ENCODE data around the gene TDG. TPM values are rescaled to one million over a fixed set of nuclear protein-coding genes. Genes with fewer than 3 reads are reported as not detected.

TDG gene
- polyA plus RNA-seq, 1 donor (not counting 4 experiments of a cell fraction or from before 2014, with no cell fraction given) = 35.6 TPM

GRCh38 chr12:103955811-103956508 lies 9.7 kb upstream of the TDG start:
- Histone ChIP-seq H3K79me2 (ENCODE audit: control insufficient read depth, insufficient read depth, low read length) (peaks cover 29% of the 10 kb centered on the region), H2AFZ (ENCODE audit: control insufficient read depth, low read length) (peak overlapping the region; percentile 96), H3K27ac (ENCODE audit: control insufficient read depth, insufficient read depth, low read length) (peak overlapping the region; percentile 85), H3K9me1 (ENCODE audit: control insufficient read depth, extremely low read depth, insufficient read depth, low read length) (no peaks in the 10 kb centered on the region), H3K9me3 (ENCODE audit: control insufficient read depth, low read depth, low read length) (no peaks in the 10 kb centered on the region), H3K9ac (ENCODE audit: control insufficient read depth, extremely low read depth, insufficient read depth, low read length) (peak overlapping the region; percentile 95), H3K36me3 (ENCODE audit: control insufficient read depth in 2 of 2, extremely low read depth in 1 of 2, insufficient read depth in 2 of 2, low read length in 2 of 2) (peaks cover 8 to 12% of the 10 kb centered on the region in 2 experiments), H3K4me2 (ENCODE audit: control insufficient read depth, extremely low read depth, insufficient read depth, low read depth, low read length) (peak overlapping the region; percentile 84), H4K20me1 (ENCODE audit: control insufficient read depth, extremely low read depth, insufficient read depth, low read length) (no peaks in the 10 kb centered on the region), H3K4me1 (ENCODE audit: control insufficient read depth, extremely low read depth, insufficient read depth, low read length) (peaks cover 13% of the 10 kb centered on the region), H3K4me3 (ENCODE audit: control insufficient read depth in 2 of 3, extremely low read depth in 1 of 3, insufficient read depth in 2 of 3, low read depth in 1 of 3, low read length in 3 of 3) (peak overlapping the region; percentile 79 to 93 (median 90)), H3K27me3 (ENCODE audit: control insufficient read depth, extremely low read depth, insufficient read depth, low read length) (no peaks in the 10 kb centered on the region)
- TF ChIP-seq EZH2 (IDR thresholded peaks at IDR 0.05; ENCODE audit: low read length) = no peak
- TF ChIP-seq, protein P1, sequence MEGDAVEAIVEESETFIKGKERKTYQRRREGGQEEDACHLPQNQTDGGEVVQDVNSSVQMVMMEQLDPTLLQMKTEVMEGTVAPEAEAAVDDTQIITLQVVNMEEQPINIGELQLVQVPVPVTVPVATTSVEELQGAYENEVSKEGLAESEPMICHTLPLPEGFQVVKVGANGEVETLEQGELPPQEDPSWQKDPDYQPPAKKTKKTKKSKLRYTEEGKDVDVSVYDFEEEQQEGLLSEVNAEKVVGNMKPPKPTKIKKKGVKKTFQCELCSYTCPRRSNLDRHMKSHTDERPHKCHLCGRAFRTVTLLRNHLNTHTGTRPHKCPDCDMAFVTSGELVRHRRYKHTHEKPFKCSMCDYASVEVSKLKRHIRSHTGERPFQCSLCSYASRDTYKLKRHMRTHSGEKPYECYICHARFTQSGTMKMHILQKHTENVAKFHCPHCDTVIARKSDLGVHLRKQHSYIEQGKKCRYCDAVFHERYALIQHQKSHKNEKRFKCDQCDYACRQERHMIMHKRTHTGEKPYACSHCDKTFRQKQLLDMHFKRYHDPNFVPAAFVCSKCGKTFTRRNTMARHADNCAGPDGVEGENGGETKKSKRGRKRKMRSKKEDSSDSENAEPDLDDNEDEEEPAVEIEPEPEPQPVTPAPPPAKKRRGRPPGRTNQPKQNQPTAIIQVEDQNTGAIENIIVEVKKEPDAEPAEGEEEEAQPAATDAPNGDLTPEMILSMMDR (optimal IDR thresholded peaks at IDR 0.05 in 1 of 3, IDR thresholded peaks at IDR 0.05 in 1 of 3, conservative IDR thresholded peaks at IDR 0.05 in 1 of 3; ENCODE audit: extremely low read depth in 1 of 3, insufficient read depth in 2 of 3, low read length in 3 of 3) = no peak
- dilution Hi-C loops (cut with MboI; ENCODE audit: extremely low pct_ligation_motif_present, low sequenced_read_pairs) = no loop called here
- FAIRE-seq = peak; percentile 5
- no peak for DNase-seq (ENCODE audit: low read depth, low spot score)

DNA sequence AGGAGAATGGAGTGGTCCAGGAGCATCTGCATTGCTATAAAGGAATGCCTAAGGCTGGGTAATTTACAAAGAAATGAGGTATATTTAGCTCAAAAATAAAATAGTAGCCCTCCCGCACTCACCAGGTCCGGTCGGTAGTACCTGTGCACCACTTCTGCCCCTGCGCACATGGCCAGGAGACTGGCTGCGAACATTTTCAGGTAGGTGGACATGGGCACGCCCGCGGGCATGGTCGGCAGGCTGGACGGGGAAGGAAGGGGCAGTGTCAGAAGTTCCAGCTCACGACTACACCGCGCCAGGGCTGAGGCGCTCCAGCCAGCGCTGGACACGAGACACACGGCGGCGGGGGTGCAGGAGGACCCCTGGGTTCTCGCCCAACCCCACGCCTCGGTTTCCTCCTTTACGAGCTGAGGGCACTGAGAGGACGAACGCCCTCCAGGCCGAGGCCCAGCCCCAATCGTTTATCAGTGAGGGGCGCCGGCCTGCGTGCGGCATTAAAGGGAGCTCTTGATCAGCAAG lies 9.1 kb upstream of the TDG start:
- dilution Hi-C loops (cut with MboI; ENCODE audit: extremely low pct_ligation_motif_present, low sequenced_read_pairs) = no loop called here
- Histone ChIP-seq H3K27ac (ENCODE audit: control insufficient read depth, insufficient read depth, low read length) (peak overlapping the region; percentile 85), H4K20me1 (ENCODE audit: control insufficient read depth, extremely low read depth, insufficient read depth, low read length) (no peaks in the 10 kb centered on the region), H2AFZ (ENCODE audit: control insufficient read depth, low read length) (peak overlapping the region; percentile 96), H3K4me1 (ENCODE audit: control insufficient read depth, extremely low read depth, insufficient read depth, low read length) (peaks cover 13% of the 10 kb centered on the region), H3K4me3 (ENCODE audit: control insufficient read depth in 2 of 3, extremely low read depth in 1 of 3, insufficient read depth in 2 of 3, low read depth in 1 of 3, low read length in 3 of 3) (peak overlapping the region; percentile 79 to 93 (median 90)), H3K4me2 (ENCODE audit: control insufficient read depth, extremely low read depth, insufficient read depth, low read depth, low read length) (peak overlapping the region; percentile 84), H3K9ac (ENCODE audit: control insufficient read depth, extremely low read depth, insufficient read depth, low read length) (peak overlapping the region; percentile 95), H3K36me3 (ENCODE audit: control insufficient read depth in 2 of 2, extremely low read depth in 1 of 2, insufficient read depth in 2 of 2, low read length in 2 of 2) (peaks cover 8 to 12% of the 10 kb centered on the region in 2 experiments), H3K79me2 (ENCODE audit: control insufficient read depth, insufficient read depth, low read length) (peaks cover 29% of the 10 kb centered on the region), H3K27me3 (ENCODE audit: control insufficient read depth, extremely low read depth, insufficient read depth, low read length) (no peaks in the 10 kb centered on the region), H3K9me3 (ENCODE audit: control insufficient read depth, low read depth, low read length) (no peaks in the 10 kb centered on the region), H3K9me1 (ENCODE audit: control insufficient read depth, extremely low read depth, insufficient read depth, low read length) (no peaks in the 10 kb centered on the region)
- FAIRE-seq (no peak), DNase-seq (ENCODE audit: low read depth, low spot score) (no peak)
- TF ChIP-seq, protein P1 (optimal IDR thresholded peaks at IDR 0.05 in 1 of 3, IDR thresholded peaks at IDR 0.05 in 1 of 3, conservative IDR thresholded peaks at IDR 0.05 in 1 of 3; ENCODE audit: extremely low read depth in 1 of 3, insufficient read depth in 2 of 3, low read length in 3 of 3) = no peak
- no peak for TF ChIP-seq EZH2 (IDR thresholded peaks at IDR 0.05; ENCODE audit: low read length)

Data from keratinocyte (primary cell).